GM06990 (cell line): Measurements from ENCODE around the gene PARP4.
"Not testable (repeated sequence)": the region's sequence is repeated elsewhere in the genome, so short reads cannot be mapped to it uniquely, and the experiment has no call there.

Experiments
- DNase-seq: peaks from one replicate; pipeline ENCODE4 v3.0.0-alpha.2; 2011; ENCODE audit not compliant: insufficient read length; ENCODE audit errors: extremely low read depth
- H3K27me3 ChIP-seq: replicated peaks from 2 replicates; pipeline ENCODE4 v1.6.0; 2011; ENCODE audit warnings: low read length; ENCODE audit not compliant: control insufficient read depth, insufficient read depth
- H3K36me3 ChIP-seq: 2 replicates; pipeline ENCODE4 v1.5.1; 2011; ENCODE audit warnings: low read length; ENCODE audit not compliant: control insufficient read depth, insufficient read depth
- H3K4me3 ChIP-seq: replicated peaks from 2 replicates; pipeline ENCODE4 v1.5.1; 2011; ENCODE audit warnings: low read depth, mild to moderate bottlenecking, control low read depth, low read length
- CTCF ChIP-seq: IDR thresholded peaks from 2 replicates; pipeline ENCODE4 v1.5.1; 2011; ENCODE audit warnings: low read length, control low read depth, mild to moderate bottlenecking, inconsistent platforms; ENCODE audit not compliant: insufficient read depth, poor library complexity, severe bottlenecking

The PARP4 gene

GRCh38 chr13:24506698-24507335 is 5.8 kb downstream of the PARP4 start:
- no peak overlapping the region for H3K4me3 ChIP-seq
- TF ChIP-seq CTCF, result no peak
- no peaks in the 10 kb centered on the region for H3K27me3 ChIP-seq
- no peak for DNase-seq
- peaks cover 7% of the 10 kb centered on the region for H3K36me3 ChIP-seq

GRCh38 chr13:24506283-24506682 is 6.3 kb downstream of the PARP4 start:
- not testable (repeated sequence) for H3K27me3 ChIP-seq, DNase-seq, H3K4me3 ChIP-seq, H3K36me3 ChIP-seq

GRCh38 chr13:24505756-24506155 is 6.8 kb downstream of the PARP4 start:
- no peak for TF ChIP-seq CTCF
- Histone ChIP-seq H3K4me3 (no peak overlapping the region), H3K27me3 (no peaks in the 10 kb centered on the region), H3K36me3 (peaks cover 7% of the 10 kb centered on the region)
- DNase-seq, result peak; percentile 6

GRCh38 chr13:24505256-24505655 is 7.3 kb downstream of the PARP4 start:
- no peak for DNase-seq
- no peaks in the 10 kb centered on the region for H3K27me3 ChIP-seq
- no peak overlapping the region for H3K4me3 ChIP-seq
- no peak for TF ChIP-seq CTCF
- peaks cover 7% of the 10 kb centered on the region for H3K36me3 ChIP-seq

GRCh38 chr13:24503379-24503696 is 9.2 kb downstream of the PARP4 start:
- no peak for DNase-seq
- Histone ChIP-seq H3K36me3 (peaks cover 7% of the 10 kb centered on the region), H3K27me3 (no peaks in the 10 kb centered on the region), H3K4me3 (no peak overlapping the region)
- TF ChIP-seq CTCF, result no peak

- no peak for DNase-seq
- H3K27me3 ChIP-seq, result no peaks in the 10 kb centered on the region
- H3K4me3 ChIP-seq, result no peak overlapping the region
- no peak for TF ChIP-seq CTCF
- peaks cover 10% of the 10 kb centered on the region for H3K36me3 ChIP-seq
Observed at GRCh38 chr13:24502533-24503378, 9.8 kb downstream of the PARP4 start.
